SH-SY5Y (cell line): ENCODE results near the gene SLC39A2.

ENCODE experiments used
- GATA2 ChIP-seq: IDR thresholded peaks from 2 replicates; pipeline ENCODE4 v1.6.1; 2011; ENCODE audit warnings: mild to moderate bottlenecking, low read depth, low read length
- GATA3 ChIP-seq: IDR thresholded peaks from 2 replicates; pipeline ENCODE4 v1.6.1; 2011; ENCODE audit warnings: low read depth, mild to moderate bottlenecking, low read length, moderate library complexity

- no peak for TF ChIP-seq GATA2
- TF ChIP-seq GATA3: no peak
Measured at GRCh38 chr14:20980906-20981305, 18.2 kb upstream of the SLC39A2 start.
